ENCODE results near the gene TEC. TPM values are rescaled to one million over a fixed set of nuclear protein-coding genes. Genes with fewer than 3 reads are reported as not detected.
"Not testable (repeated sequence)": the region's sequence is repeated elsewhere in the genome, so short reads cannot be mapped to it uniquely, and the experiment has no call there.

Gene TEC
- total RNA-seq (3.2 and 4.1 TPM in 2 replicates), polyA plus RNA-seq (4.0 and 4.7 TPM in 2 replicates)

GRCh38 chr4:48268956-48269860 is at the start of gene TEC:
Gene TEC, minus strand, starts transcription at chr4:48269838. Its CDS starts 41,224 bp downstream, at chr4:48228614.
- H3K27me3 ChIP-seq, result no peaks in the 10 kb centered on the region
- no peaks in the 10 kb centered on the region for H3K36me3 ChIP-seq
- peak within 1 kb of the TSS; percentile 85 for H3K4me3 ChIP-seq
- TF ChIP-seq CTCF (IDR thresholded peaks at IDR 0.05; ENCODE audit: low read depth, low read length), result no peak
- peak in 1 of 2 donors; percentile 60 for DNase-seq (ENCODE audit: low read depth in 1 of 2, low spot score in 1 of 2)
- H3K27ac ChIP-seq, result peak within 1 kb of the TSS; percentile 68
- peaks cover 2% of the 10 kb centered on the region for H3K4me1 ChIP-seq (ENCODE audit: low read depth)
- no peaks in the 10 kb centered on the region for H3K9me3 ChIP-seq (ENCODE audit: low read depth)

- Histone ChIP-seq H3K27ac (no peak overlapping the region), H3K9me3 (ENCODE audit: low read depth) (no peaks in the 10 kb centered on the region), H3K4me1 (ENCODE audit: low read depth) (no peaks in the 10 kb centered on the region), H3K36me3 (no peaks in the 10 kb centered on the region), H3K4me3 (no peak overlapping the region), H3K27me3 (no peaks in the 10 kb centered on the region)
- peak; percentile 44 to 83 for DNase-seq (ENCODE audit: low read depth in 1 of 2, low spot score in 1 of 2)
- TF ChIP-seq CTCF (IDR thresholded peaks at IDR 0.05; ENCODE audit: low read depth, low read length), result peak; percentile 75
Measured at GRCh38 chr4:48315728-48316630, 46.3 kb upstream of the TEC start.

GRCh38 chr4:48314746-48315145 is 45.1 kb upstream of the TEC start:
- H3K9me3 ChIP-seq (ENCODE audit: low read depth); DNase-seq (ENCODE audit: low read depth in 1 of 2, low spot score in 1 of 2); H3K36me3 ChIP-seq; H3K27ac ChIP-seq; H3K4me3 ChIP-seq; H3K27me3 ChIP-seq; H3K4me1 ChIP-seq (ENCODE audit: low read depth): not testable (repeated sequence)

GRCh38 chr4:48311896-48312295 is 42.3 kb upstream of the TEC start:
- H3K4me1 ChIP-seq (ENCODE audit: low read depth), result no peaks in the 10 kb centered on the region
- TF ChIP-seq CTCF (IDR thresholded peaks at IDR 0.05; ENCODE audit: low read depth, low read length), result no peak
- H3K27ac ChIP-seq, result no peak overlapping the region
- H3K27me3 ChIP-seq, result no peaks in the 10 kb centered on the region
- H3K9me3 ChIP-seq (ENCODE audit: low read depth), result no peaks in the 10 kb centered on the region
- DNase-seq (ENCODE audit: low read depth in 1 of 2, low spot score in 1 of 2), result peak in 1 of 2 donors; percentile 7
- no peaks in the 10 kb centered on the region for H3K36me3 ChIP-seq
- no peak overlapping the region for H3K4me3 ChIP-seq

- H3K27ac ChIP-seq, result no peak overlapping the region
- no peak for DNase-seq (ENCODE audit: low read depth in 1 of 2, low spot score in 1 of 2)
- no peak overlapping the region for H3K4me3 ChIP-seq
- no peaks in the 10 kb centered on the region for H3K36me3 ChIP-seq
- TF ChIP-seq CTCF (IDR thresholded peaks at IDR 0.05; ENCODE audit: low read depth, low read length), result no peak
- H3K4me1 ChIP-seq (ENCODE audit: low read depth), result no peaks in the 10 kb centered on the region
- H3K27me3 ChIP-seq, result no peaks in the 10 kb centered on the region
- H3K9me3 ChIP-seq (ENCODE audit: low read depth), result no peaks in the 10 kb centered on the region
Measured at GRCh38 chr4:48308901-48309300, 39.3 kb upstream of the TEC start.
